GM08714 (cell line): Measurements from ENCODE around the gene RHBG.

Experiments
- H3K4me3 ChIP-seq: fragments of 200-500 bp; sonication (Bioruptor generic); 2 replicates; pipeline ENCODE4 v1.5.1; 2014; ENCODE audit warnings: mild to moderate bottlenecking, low read length, inconsistent platforms
- ZNF274 ChIP-seq: IDR thresholded peaks from 2 replicates; pipeline ENCODE4 v1.6.1; 2012; ENCODE audit warnings: mild to moderate bottlenecking, low read depth, low read length

Gene RHBG

DNA sequence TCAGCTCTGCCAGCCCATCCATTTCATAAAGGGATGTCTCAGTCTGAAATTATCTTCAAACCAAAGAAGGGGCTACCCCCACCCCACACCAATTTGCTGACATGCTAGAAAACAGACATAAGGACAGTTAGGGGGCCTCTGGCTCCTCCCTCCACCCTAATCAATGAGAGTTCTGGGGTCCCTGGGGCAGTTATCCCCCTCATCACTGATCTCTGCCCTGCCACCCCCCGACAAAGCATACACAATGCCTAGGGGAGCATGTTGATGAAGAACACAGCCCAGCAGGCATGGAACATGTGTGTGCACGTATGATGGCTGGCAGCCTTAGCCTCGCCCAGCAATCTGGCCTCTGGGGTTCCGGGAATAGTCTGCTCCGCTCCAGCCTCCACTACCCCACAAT is 58.9 kb downstream of the RHBG start:
- TF ChIP-seq ZNF274 = no peak
- no peak overlapping the region for H3K4me3 ChIP-seq

DNA sequence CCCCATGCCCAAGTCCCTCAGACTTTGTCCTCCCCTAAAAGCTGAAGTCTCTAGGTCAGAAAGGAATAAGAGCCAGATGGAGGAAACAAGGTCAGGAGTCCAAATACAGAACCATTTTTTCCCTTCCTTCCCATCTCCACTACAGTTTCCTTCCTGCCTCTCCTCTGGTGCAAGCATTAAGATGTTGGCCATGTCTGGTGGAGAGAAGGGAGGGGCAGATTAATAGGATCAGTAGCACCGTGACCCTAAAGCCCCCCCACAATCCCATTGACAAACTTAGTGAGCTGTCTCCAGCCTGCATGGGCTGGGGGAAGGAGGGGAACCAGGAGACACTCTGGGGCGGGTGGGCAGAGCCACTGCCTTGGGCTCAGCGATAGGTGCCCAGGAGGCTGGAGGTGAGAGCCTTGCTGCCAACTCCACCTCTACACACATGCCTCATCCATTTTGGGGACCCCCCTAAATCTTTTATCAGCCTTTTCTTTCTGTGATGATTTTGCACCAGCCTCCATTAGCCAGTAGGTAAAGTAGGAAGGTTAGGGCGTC is 59.8 kb downstream of the RHBG start:
- H3K4me3 ChIP-seq = no peak overlapping the region
- TF ChIP-seq ZNF274 = no peak

DNA sequence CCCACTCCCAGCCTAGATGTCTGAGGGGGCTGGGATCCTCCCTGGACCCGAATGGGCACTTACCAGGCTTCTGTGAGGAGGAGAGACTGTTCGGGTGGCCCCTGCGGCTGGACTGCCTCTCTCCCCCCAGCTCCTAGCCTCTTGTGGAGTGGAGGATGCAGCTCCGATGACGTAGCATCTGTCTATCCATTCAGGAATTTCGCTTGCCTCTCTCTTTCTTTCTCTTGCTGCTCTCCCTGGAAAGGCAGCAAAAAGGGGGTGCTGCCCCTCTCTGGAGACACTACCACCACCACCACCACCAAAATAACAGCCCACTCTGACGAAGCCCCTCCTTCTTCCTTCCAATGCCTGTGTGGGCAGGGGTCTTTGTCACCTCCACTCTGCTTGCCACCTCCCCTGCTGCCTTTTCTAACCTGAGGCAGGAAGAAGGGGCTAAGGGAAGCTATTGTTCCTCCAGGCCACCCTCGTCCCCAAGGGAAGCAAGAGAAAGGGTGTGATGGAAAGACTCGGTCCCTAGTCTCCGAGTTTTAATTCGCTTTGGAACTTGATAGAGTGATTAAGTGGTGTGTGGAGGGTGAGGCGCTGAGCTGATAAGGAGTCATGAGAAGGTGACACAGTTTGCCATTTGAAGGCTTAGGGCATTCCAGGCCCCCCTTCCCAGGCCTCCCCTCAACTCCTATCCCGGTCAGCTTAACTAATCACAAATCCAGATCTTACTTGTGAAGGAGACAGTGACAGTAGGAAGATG is 60.5 kb downstream of the RHBG start:
- H3K4me3 ChIP-seq = no peak overlapping the region
- no peak for TF ChIP-seq ZNF274

DNA sequence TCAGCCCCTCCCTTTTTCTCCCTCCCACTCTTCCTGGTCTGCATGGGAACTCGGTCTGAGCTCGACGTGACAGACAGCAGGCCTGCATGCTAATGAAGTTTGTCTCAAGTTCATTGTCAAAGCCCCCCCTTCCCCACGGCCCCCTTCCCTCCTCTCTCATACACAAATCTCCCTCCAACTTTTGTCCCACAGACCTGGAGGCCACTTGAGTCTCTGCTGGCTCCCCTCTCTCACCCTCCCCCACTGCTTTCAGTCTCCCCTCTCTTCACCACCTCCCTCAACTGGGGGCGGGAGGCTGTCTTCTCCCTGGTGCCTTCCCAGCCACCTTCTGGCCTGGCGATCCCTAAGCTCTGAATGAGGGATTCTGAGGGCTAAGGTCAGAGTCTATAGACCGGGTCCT is 61.3 kb downstream of the RHBG start:
- H3K4me3 ChIP-seq = no peak overlapping the region
- TF ChIP-seq ZNF274 = no peak

DNA sequence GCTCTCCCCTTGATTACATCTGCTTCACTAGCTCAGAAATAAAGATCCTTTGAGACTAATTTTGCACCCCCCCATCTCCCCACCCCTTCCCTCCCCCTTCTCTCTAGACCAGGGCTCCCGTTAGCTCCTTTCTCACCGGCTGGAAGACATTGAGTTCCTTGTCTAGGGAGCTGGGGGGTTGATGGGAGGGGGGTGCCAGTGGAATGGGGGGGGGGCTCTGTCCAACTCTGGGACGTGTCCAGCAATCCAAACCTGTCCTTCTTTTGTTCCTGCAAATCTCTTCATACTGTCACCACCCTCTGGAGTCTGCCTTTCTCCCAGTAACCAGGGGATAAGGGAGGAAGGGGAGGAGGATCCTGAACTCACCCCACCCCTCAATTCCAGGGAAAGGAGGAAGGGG is 61.9 kb downstream of the RHBG start:
- H3K4me3 ChIP-seq = no peak overlapping the region
- TF ChIP-seq ZNF274 = no peak

DNA sequence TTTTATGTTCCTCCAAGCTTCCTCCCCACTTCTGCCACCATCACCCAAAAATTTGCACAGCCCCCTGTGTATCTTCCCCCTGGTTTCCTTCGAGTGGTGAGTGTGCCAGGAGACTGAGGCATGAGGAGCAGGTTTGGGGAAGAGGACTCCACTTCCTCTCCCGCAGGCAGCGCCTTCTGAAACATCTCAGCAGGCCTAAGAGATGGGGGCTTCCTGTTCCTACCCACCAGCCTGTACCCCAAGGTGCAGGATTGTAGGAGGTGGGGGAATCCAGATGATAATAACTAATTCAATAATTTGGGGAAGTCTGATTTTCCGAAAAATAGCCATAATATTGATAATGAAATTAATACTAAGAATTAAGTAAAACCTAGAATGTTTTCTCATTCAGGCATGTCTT is 62.4 kb downstream of the RHBG start:
- TF ChIP-seq ZNF274 = no peak
- no peak overlapping the region for H3K4me3 ChIP-seq

DNA sequence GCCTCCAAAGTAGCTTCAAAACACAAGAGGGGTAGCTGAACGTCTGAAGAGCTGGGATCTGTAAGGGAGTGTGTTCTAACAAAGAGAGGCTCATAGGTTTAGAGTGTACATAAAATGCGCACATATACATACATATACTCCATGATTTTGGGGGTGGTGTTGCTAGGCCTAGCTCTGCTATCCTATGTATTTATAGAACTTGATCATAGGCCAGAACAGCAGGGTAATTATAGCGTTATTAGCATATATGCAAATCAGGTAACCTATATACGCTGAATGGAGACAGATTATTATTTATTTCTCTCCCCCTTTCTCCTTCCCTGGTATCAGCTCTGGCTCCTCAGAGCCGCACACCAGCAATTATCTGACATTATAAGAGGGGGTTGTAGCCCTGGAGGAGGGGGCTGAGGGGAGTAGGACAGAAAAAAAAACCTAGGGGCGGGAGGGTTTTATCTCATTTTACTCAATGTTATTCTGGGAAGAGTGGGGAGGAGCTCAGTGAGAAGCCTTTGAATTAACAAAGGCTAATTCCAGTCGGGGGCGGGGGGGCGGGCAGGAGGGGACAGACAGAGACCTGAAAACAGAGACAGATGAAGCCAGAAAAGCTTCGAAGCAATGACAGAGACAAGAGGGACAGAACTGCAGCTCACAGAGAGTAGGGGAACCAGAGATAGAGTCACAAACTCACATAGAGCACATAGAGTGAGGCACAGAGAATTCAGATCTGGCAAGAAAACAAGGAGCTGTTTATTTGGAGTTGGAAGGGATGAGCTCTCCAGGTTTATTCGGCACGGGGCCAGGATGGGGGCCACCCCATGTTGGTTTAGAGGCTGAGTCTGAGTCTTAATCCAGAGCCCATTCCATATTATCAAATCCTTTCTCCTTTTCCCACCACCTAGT is 63.0 kb downstream of the RHBG start:
- TF ChIP-seq ZNF274 = no peak
- no peak overlapping the region for H3K4me3 ChIP-seq

DNA sequence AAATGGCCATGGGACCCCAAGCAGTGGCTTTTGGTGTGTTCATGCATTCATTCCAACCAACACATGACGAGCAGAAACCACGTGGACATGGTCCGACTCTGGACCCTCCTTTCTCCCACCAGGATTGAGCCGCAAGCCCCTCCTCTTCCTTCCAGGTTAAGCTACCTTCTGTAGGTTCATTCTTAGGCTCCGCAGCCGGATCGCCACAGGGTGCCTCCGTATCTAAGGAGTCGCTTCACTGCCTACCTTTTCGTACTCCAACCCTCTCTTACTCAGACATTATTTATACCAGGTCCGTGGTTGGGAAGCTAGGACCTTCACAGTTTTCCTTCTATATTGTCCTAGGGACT is 63.6 kb downstream of the RHBG start:
- TF ChIP-seq ZNF274 = no peak
- H3K4me3 ChIP-seq = no peak overlapping the region

DNA sequence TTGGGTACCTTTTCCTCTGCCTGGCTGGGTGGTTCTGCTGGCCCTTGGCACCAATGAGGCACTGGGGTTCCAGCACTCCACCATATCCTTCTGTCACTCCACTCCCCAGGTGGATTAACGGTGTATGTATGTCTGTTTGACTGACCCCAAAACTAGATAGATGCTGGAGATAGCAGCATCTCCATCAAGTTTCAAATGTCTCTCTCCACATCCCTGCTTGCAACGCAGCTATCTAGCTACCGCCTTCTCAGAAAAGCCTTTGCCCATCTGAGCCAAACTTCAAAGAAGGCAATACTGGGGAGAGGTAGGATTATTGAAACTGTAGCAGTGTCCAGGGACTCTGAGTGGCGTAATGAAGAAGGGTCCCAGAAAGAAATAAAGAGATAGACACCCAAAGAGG is 64.0 kb downstream of the RHBG start:
- no peak overlapping the region for H3K4me3 ChIP-seq
- no peak for TF ChIP-seq ZNF274

DNA sequence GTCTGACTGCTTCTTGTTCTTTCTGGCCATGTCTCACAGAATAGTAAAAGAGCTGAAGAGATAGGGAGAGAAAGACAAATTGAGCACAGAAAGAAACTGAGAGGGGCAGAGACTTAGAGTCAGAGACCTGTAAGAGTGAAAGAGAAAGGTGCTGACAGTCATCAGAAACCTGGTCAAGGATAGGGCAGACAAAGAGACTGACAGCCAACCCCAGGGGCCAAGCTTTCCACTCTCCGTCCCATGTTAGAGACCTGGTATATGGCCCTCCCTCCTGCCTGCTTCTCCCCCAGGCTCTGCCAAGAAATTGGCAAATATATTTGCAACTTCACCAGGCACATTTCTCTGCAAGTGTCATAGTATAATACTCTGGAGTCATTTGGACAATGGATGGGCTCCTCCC is 64.6 kb downstream of the RHBG start:
- H3K4me3 ChIP-seq = no peak overlapping the region

More for the DNA sequence above, 64.6 kb downstream of the RHBG start:
- no peak for TF ChIP-seq ZNF274
